T-helper 2 cell treated with Interferon-gamma antibody and Interleukin-4, amounts not matched to agents 100 ng/mL and 5 ng/mL, for 36 hours (primary cell): ENCODE measurements around the gene TRIP10. TPM values are rescaled to one million over a fixed set of nuclear protein-coding genes. Genes with fewer than 3 reads are reported as not detected.
"Not testable (repeated sequence)": the region's sequence is repeated elsewhere in the genome, so short reads cannot be mapped to it uniquely, and the experiment has no call there.

Experiments used
- intact Hi-C: fragments of 100-400 bp; cut with micrococcal nuclease; formaldehyde crosslinking; loops from one replicate; pipeline ENCODE4 v1.15.1; 2023
- total RNA-seq: library from RNA; stranded (reverse); gene quantifications from 2 replicates; pipeline ENCODE4 v1.2.3, GENCODE V29; 2022

TRIP10 gene
- total RNA-seq, 1 donor from 2014 or later, result 13.7 TPM

DNA sequence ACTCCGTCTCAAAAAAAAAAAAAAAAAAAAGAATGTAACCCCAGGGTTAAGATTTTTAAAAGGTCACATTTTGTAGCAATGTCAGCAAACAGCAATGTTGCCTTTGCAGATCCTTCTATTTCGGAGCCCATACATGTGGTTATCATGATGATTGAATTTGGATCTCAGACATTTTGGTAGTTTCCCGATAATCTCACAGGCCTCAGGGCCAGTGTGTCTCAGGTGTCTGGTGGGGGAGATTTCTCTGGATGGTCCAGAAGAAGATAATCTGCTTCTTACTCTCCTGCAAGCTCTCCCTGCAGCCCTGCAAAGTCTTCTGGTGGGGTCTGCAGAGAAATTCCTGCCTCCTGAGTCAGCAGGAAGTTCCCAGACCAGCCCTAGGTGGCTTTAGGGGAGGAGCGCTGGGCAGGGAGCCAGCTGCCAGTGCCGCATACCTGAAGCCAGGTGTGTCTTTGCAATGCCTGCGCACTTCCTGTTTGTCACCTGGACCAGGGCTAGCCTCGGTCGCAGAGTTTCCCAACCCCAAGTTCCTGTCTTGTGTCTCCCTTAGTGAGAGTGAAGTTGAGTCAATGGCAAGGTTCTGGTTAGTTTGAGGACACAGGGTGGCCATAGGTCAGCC, 26.4 kb downstream of the TRIP10 start:
- intact Hi-C loops, result loop anchor here (2.0 kb wide), 2 partner anchors 13 to 49 kb away; no protein-coding TSS in a partner anchor

DNA sequence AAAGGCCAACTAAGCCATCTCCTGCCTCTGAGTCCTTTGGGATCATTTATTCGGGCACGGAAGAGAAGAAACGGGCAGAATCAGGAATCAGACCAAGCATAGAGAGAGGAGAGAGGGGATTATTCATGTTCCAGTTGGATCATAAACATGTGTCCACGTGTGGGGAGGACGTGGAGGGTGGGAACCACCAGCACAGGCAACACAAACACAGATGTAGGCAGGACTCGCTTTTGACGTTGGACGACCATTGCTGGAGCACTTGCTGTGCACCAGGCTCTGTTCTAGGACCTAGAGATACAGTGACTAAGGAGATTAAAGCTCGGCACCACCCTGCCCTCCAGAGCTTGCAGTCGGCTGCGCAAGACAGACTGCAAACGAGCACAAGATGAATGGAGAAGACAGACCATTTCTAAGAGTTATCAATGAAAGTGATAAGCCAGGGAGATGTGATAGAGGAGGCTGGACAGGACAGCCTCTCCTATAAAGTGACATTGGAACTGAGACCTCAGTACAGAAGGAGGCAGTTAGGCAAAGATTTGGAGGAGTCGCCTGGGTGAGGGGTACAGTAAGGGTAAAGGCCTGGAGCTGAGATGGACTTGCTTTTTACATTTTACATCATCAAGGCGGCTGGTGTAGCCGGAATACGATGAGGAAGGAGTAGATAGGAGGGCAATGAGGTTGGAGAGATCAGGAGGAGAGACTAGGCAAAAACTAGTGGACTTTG, 27.0 kb downstream of the TRIP10 start:
- intact Hi-C loops, result loop anchor here (1.0 to 2.0 kb wide), 5 partner anchors 14 to 250 kb away; partner anchors contain the start of gene TRIP10

DNA sequence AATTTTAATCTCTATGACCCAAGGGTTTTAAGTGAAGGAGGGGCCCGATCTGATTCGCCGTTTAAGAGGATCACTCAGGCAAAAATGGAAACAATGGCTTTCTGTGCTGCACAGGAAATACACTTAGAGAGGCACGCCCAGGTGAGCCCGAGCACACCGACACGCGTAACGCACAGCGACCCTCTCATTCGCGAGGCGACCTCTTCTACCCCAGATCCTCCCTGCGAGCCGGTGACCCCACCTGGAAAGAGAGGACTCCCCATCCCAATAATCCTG, 27.5 kb downstream of the TRIP10 start:
- intact Hi-C loops, result loop anchor here (1.0 to 2.0 kb wide), 5 partner anchors 14 to 251 kb away; partner anchors contain the start of gene TRIP10

DNA sequence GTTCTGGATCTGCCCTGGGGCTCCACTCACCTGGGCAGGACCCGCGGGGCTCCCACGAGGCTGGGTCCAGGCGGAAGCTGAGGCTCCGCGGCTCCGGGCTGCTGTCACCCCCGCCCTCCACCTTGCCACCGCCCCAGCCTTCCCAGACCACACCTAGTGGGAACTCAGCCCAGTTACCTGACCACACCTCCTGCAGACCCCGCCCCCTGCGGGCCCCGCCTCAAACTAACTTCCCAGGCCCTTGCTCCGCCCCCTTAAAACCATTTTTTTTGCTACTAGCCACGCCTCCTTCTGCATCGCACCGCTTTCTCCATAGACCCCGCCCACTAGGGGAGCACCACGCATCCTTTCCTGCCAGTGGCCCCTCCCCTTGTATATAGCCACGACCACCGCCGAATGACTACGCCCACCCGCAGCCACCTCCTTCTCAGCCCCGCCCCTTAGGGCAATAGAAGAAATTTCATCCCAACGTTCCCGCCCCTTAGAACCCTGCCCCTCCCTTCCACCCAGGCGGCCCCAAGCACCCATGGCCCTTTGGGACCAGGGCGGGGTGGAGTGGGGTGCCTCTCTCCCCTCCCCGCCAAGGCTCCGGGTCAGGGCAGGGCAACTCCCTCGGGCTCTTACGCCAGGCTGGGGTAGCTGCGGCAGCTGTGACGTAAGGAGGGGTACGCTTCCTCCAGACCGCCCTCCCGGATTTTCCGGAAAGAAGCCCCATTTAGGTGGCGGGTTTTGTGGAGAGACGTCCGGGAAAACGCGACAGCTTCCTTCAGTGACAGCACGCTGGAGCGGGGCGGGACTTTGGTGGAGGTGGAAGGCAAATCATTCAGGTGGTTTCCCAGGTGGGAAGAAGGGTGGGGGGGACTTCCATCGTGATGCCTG, 28.1 kb downstream of the TRIP10 start, which contains the start of gene SH2D3A:
Gene SH2D3A (minus strand): TSS at position 79 of the 879 bp plus-strand sequence. CDS start 3,687 bp downstream, outside the sequence.
- intact Hi-C loops, result loop anchor here (1.0 to 2.0 kb wide), 5 partner anchors 15 to 251 kb away; partner anchors contain the start of gene TRIP10

DNA sequence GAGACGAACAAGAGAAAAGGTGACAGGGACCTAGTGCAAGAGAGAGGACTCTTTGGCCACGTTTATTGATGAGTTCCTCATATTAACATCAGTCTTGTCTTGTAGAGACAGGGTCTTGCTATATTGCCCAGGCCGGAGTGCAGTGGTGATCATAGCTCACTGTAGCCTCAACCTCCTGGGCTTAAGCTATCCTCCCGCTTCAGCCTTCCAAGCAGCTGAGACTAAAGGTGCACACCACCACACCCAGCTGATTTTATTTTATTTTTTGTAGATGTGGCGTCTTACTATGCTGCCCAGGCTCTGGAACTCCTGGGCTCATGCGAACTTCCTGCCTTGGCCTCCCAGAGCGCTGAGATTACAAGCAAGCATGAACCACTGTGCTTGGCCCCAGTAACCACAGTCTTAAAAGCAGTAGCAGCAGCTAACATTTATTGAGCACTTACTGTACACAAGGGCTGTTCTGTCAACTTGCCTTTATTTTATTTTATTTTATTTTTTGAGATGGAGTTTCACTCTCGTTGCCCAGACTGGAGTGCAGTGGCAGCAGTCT, 28.8 kb downstream of the TRIP10 start:
- intact Hi-C loops, result no loop called here

DNA sequence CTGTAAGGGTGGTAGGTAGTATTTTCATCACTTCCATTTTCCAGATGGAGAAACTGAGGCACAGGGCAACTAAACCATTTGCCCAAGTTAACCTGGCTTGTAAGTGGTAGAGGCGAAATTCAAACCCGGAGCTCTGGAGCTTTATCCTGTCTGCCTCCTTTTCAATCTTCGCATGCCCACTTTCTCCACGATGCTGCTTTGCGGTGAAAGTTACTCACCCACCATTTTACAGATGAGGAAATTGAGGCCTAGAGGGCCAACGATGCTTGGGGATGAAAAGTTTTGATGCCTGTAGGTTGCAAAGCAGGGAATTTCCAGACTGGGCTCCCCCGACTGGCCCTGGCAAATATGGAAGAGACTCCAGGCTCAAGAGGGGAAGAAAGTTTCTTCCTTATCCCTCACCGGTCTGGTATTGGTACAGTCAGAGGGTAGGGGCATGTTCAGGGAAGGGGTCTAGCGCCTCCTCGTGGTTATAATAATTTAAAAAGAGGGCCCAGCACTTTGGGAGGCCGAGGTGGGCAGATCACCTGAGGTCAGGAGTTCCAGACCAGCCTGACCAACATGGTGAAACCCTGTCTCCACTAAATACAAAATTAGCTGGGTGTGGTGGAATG, 29.6 kb downstream of the TRIP10 start:
- intact Hi-C loops, result no loop called here

DNA sequence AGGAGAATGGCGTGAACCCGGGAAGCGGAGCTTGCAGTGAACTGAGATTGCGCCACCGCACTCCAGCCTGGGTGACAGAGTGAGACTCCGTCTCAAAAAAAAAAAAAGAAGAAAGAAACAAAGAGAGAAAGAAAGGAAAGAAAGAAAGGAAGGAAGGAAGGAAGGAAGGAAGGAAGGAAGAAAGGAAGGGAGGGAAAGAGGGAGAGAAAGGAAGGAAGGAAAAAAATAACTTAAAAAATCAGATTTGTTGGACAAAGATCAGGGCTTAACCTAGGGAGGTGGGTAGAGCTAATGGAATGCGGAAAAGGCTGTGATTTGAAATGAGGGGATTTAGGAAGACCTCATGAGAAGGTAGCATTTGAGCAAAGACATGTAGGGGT, 32.2 kb downstream of the TRIP10 start:
- intact Hi-C loops, result loop anchor here (1.0 kb wide), 4 partner anchors 18 to 91 kb away; no protein-coding TSS in a partner anchor

DNA sequence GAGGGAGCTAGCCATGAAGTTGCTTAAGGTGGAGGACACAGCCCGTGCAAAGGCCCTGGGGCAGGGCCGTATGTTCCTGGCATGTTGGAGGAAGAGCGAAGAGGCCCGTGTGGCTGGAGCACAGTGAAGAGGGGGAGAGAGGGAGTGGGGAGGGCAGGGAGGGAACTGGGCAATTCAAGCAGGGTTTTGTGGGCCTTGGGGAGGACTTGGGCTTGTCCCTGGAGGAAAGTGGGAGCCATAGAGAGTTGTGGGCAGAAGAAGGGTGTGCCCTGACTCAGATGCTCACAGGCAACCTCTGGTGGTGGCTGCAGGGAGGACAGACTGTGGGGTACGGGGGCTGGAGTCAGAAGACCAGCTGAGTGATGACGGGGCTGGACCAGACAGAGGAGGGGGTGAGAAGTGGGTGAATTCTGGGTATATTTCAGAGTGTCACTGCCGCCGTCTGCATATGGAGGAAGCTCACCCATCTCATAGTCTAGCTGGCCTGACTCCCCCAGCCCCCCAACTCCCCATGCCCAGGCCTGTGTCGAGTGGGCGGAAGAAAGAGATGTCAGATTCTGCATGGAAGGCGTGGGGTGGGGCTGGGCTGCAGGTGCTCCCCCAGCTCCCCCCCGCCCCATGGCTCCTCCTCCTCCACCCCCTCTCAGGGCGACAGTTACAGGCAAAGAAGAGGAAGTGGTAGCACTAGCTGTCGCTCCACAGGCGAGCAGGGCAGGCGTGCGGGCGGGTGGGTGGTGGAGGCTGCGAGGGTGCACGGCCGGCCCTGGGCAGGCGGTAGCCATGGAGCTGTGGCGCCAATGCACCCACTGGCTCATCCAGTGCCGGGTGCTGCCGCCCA, 32.8 kb downstream of the TRIP10 start, which contains the start of gene VAV1:
Gene VAV1 (plus strand): TSS at position 681 of the 838 bp plus-strand sequence. CDS start 100 bp downstream, at position 781.
- intact Hi-C loops, result loop anchor here (1.0 kb wide), 4 partner anchors 19 to 90 kb away; no protein-coding TSS in a partner anchor

DNA sequence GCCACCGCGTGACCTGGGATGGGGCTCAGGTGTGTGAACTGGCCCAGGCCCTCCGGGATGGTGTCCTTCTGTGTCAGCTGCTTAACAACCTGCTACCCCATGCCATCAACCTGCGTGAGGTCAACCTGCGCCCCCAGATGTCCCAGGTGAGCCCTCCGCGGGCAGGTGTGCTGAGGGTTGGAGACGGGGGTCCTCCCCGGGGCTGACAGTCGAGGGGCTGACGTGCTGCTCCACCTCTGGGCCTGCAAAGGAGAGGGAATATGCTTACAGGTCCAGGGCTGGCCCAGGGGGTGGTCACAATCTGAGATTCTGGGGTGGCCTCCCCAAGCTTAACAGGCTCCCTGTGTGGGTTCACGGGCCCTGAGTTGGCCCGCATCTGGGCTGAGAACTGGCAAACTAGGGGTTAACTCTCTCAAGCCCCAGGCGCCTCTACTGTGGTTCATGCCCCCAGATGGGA, 33.4 kb downstream of the TRIP10 start:
- intact Hi-C loops, result loop anchor here (1.0 kb wide), 4 partner anchors 20 to 89 kb away; no protein-coding TSS in a partner anchor

DNA sequence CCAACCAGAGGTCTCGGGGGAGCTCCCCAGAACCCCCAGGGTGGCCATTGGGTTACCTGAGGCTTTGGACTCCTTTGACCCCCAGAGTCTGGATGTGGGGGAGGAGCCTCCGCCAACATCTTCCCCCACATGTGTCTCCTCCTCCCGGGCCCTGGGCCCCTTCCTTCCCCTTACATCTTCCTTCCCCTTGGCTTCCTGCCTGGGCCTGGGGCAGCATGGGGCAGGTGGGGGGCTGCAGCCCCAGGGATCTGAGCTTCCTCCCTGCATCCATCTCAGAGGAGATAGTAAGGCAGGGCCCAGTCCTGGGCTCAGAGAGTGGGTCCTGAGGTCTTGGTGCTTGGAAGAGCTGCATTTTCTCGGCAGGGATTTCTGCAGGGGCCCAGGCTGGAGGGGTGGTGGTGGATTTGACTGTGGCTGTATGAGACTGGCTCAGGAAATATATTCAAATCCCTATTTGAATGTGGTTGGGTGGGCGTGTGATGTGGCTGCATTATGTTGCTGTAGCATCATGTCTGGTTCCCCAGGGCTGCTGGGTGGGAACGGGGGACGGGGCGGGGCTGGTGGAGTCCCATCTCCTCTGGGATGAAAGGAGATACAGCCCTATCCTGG, 33.9 kb downstream of the TRIP10 start:
- intact Hi-C loops, result no loop called here

DNA sequence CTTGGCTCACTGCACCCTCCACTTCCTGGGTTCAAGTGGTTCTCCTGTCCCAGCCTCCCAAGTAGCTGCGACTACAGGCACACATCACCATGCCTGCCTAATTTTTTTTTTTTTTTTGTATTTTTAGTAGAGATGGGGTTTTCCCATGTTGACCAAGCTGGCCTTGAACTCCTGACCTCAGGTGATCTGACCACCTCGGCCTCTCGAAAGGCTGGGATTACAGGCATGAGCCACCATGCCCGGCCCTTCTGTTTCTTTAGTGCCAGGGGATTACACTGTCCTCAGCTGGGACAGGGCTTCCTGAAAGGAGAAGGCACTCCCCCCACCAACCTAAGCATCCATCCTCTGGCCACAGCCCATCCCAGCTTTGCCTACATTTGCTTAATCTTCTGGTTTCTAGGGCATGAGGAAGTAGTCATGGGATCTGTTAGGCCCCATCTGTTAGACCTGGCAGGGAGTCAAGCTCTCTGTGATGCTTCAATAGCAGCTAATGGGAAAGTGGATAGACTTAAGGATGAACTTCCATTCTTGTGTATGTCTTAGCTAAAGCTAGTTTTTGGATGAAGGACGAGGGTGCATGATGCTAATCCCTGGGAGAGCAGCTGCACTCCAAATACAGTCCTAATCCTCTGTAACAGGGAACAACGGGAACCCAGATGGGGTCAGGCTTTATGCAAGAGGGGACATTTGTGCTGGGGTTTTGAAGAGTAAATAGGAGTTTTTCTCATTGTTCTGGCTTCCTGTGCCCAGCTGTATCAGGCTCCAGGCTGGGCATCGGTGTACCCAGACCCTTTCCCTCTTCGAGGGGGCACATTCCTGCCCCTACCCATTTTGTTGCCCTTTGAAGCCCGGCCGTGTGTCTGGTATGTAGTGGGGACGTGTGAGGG, 35.6 kb downstream of the TRIP10 start:
- intact Hi-C loops, result no loop called here

DNA sequence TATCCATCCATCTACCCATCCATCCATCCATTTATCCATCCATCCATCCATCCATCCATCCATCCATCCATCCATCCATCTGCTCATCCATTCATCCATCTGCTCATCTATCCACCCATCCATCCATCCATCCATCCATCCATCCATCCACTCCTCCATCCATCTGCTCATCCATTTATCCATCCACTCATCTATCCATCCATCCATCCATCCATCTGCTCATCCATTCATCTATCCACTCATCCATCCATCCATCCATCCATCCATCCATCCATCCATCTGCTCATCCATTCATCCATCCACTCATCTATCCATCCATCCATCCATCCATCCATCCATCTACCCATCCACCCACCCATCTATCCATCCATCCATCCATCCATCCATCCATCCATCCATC, 36.6 kb downstream of the TRIP10 start:
- intact Hi-C loops, result not testable (repeated sequence)

DNA sequence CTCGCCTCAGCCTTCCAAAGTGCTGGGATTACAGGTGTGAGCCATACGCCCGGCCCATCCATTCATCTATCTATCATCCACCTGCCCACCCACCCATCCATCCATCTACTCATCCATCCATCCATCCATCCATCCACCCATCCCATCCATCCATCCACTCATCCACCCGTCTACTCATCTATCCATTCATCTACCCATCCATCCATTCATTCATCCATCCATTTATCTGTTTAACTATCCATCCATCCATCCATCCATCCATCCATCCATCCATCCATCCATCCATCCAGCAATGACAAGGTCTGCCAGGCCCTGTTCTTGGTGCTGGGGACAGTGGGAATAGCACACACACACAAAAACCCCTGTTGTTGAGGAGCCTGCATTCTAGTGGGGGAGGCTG, 37.5 kb downstream of the TRIP10 start:
- intact Hi-C loops, result no loop called here

DNA sequence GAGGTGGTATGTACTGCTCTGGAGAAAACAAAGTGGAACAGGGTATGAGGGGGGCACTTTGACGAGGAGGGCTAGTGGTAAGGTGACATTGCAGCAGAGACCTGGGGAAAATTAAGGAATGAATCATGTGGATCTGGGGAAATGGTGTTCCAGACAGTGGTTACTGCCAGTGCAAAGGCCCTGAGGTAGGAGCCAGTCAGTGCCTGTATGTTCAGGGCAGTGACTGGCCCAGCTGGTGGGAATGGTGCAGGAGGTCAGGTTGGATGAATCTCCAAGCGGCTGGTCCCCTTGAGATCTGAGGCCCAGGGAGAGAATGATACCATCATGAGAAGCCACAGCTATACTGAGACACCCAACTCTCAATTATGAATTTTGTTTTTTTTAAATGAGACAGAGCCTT, 38.0 kb downstream of the TRIP10 start:
- intact Hi-C loops, result no loop called here

DNA sequence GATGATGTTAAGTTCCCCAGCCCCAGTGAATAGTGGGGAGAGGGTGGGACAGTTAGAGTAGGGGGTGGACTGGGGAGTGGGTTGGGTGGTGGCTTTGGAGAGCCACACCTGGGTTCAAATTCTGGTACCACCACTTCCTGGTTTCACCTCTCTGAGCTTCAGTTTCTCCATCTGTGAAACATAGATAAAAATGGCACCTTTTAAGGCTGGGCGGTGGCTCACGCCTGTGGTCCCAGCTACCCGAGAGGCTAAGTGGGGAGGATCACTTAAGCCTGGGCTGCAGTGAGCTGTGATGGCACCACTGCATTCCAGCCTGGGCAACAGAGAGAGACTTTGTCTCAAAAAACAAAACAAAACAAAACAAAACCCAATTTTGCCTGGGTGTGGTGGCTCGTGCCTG, 38.9 kb downstream of the TRIP10 start:
- intact Hi-C loops, result no loop called here

DNA sequence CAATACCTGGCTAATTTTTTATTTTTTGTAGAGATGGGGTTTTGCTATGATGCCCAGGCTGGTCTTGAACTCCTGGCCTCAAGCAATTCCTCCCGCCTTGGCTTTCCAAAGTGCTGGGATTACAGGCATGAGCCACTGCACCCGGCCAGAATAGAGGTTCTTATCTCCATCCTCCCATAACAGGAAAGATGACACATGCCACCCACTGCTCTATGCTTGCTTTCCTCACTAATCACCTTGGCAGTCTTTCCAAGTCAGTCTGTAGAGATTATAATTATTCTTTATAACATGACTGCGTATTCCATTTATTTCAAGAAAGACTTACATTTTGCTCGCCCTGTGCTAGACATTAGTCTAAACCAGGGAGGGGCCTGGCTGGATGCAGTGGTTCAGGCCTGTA, 39.7 kb downstream of the TRIP10 start:
- intact Hi-C loops, result no loop called here

DNA sequence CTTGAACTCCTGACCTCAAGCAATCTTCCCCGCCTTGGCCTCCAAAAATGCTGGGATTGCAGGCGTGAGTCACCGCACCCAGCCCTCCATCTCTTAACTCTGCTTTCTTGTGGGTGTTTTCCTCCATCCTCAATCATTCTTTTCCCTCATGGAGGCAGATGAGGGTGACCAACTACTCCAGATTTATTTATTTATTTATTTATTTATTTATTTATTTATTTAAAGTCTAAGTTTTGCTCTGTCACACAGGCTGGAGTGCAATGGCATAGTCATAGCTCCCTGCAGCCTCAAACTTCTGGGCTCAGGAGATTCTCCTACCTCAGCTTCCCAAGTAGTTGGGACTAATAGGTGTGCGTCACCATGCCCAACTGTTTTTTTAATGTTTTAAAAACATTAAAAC, 47.9 kb downstream of the TRIP10 start:
- intact Hi-C loops, result no loop called here

DNA sequence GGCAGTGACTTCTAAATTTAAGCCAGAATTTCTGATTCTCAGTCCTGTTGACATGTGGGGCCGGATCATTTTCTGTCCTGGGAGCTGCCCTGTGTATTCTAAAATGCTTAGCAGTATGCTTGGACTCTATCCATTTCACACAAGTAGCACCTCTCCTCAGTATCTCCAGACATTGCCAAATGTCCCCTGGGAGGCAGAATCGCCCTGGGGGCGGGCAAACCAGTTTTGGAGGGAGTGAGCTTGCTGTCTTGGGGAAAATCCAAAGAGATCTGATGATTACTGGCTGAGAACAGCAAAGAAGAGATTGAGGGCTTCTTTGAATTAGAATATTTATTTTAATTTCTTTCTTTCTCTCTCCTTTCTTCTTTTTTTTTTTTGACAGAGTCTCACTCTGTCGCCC, 49.4 kb downstream of the TRIP10 start:
- intact Hi-C loops, result no loop called here
